HG02970 (cell line): ENCODE results near the gene HMGXB4.

Source experiments
- ATAC-seq: cut with Tn5 transposase; IDR thresholded peaks from one replicate; pipeline ENCODE4 v1.9.1; 2021; ENCODE audit warnings: mild to moderate bottlenecking, moderate library complexity, moderate number of reproducible peaks; ENCODE audit not compliant: unreplicated experiment, low FRiP score

HMGXB4 gene

DNA sequence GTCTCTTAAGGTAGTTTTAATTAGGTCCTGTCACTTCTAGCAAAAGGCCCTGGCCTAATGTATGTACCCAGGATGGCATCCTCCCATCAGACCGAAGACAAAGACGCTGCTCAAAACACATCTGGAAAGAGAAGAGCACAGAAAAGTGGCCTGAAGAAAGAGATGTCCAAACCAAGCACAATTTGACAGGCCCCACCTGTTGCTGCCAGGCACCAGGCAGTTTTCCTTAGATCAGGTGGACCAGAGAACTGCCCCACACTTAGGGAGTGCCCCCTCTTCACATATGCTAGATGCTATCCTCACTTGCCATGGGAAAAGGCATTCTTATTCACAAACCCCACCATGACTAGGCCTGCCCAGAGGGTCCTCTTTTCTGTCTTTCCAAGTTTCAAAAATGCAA, 3.3 kb upstream of the HMGXB4 start:
- no peak for ATAC-seq

DNA sequence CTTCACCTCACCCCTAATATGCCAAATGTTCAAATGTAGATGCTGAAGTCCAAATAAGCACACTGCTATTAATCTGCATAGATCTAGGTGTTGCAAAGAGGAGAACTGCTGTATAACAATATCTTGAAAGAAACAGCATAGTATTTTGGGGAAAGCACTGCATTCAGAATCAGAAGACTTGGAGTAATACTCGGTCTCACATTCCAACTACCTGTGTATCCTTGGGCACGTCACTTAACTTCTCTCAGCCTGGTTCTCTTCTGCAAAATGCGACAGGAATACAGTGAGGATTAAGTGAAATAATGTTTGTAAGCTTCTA, 332 bp upstream of the HMGXB4 start:
- no peak for ATAC-seq

DNA sequence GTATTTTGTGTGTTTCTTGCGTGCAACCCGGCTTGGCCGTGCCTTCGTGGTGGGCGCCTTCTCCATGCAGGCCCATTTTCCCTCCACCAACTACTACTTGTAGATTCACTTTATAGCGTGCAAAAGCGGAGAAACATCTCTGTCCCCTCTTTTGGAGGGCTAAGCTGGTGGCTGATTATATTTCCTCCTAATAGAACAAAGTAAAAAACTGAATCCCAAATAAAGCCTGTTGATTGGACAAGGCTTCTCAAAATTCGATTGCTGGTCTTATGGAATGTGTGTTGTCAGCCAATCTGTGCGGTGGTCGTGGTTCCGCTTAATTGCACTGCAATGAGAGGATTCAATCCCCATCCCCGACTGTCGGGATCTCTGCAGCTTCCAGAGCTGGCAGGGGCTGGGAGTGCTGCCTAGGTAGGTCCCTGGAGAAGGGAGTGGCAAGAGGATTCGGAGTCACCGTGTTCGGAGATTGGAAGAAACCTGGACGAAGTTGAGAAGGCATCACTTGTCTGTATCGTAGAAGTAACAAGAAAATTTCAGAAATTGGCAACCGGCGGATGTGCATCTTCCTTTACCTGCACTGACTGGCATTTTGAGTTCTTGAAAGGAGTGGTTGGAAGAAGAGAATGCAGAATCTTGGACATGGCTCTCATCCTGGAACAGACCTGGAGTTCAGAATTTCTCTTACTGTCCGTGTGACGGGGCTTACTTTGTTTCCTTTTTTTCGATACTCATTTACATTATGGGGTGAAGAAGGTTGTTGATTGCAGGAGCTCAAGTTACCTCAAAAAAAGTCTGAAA, 1.1 kb downstream of the HMGXB4 start:
- no peak for ATAC-seq

DNA sequence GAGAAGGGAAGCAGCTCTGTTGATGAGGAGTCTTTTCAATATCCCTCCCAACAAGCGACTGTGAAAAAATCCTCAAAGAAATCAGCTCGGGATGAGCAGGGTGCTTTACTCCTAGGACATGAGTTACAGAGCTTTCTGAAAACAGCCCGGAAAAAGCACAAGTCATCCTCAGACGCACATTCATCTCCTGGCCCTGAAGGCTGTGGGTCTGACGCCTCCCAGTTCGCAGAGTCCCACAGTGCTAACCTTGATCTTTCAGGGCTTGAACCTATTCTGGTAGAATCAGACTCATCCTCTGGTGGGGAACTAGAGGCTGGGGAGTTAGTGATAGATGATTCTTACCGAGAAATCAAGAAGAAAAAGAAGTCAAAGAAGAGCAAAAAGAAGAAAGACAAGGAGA, 7.7 kb downstream of the HMGXB4 start:
- no peak for ATAC-seq

DNA sequence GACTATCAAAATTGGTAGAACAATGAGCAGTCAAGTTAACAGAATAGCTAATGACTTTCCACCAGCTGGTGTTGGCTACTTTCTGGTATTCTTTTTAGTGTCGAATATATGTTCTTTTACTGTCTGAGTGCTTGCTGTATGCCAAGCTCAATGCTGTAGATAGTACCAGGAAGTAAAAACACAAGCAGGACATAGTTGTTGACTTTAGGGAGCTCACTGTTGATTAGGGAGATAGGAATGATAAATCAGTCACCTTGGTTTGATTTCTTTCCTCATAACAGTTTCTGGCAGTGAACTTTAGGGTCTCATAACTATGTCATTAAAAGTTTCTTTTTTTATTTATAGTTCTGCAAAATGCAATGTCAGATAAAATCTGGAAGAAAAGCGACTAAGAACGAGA, 9.0 kb downstream of the HMGXB4 start:
- no peak for ATAC-seq

DNA sequence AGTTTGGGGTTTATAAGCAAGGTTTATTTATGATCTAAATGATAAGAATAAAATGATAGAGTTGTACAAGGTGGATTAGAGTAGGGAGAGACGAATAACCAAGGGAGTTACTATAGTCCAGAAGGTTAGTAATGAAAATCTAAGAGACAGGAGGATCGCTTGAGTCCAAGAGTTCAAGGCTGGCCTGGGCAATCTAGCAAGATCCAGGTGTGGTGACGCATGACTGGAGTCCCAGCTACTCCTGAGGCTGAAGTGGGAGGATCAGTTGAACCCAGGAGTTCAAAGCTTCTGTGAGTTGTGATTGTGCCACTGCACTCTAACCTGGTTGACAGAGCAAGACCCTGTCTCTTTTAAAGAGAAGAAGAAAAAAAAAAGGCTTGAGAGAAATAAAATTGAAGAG, 12.3 kb downstream of the HMGXB4 start:
- no peak for ATAC-seq

DNA sequence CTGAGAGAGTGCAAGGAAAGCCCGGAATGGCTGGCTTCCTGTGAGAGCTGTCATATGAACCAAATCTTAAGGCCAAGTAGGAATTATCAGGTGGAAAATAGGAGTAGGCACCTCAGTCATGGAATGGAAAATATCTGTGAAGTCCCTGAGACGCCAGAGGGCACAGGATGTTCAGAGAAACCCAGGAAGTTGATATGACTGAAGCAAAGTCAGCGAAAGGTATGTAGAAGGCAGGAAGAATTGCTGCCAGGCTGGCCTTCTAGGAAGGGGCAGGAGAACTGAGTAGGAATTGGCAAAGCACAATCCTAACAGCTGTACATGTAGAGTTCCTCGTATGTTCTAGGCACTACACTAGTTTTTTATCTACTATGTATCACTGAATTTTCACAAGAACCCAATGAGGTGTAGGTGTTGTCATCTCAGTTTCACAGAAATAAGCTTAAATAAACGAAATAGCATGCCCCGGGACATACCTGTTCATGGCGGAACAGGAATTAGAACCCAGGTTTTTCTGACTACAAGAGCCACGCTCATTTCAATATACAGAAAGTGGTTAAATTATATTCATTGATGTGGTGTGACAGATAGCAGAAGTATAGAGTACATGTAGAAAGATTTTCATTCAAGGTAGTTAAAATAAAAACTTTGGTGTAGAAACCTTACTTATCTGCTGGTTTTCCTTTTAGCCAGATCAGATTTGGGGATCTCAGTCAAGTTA, 17.0 kb downstream of the HMGXB4 start:
- ATAC-seq: no peak

DNA sequence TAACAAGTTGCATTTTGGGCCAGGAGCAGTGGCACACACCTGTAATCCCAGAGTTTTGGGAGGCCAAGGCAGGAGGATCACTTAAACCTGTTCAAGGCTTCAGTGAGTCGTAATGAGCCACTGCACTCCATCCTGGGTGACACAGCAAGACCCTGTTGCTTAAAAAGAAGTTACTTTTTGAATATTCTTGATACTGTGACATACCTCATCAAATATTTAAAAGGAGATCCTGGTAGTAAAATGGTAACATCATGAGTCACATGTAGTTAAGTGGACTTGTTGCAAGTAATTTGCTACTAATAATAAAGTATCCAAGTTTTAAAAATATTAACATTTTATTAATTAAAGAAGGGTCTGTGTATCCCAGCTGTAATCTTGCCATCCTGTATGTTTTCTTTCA, 18.3 kb downstream of the HMGXB4 start:
- ATAC-seq: no peak

DNA sequence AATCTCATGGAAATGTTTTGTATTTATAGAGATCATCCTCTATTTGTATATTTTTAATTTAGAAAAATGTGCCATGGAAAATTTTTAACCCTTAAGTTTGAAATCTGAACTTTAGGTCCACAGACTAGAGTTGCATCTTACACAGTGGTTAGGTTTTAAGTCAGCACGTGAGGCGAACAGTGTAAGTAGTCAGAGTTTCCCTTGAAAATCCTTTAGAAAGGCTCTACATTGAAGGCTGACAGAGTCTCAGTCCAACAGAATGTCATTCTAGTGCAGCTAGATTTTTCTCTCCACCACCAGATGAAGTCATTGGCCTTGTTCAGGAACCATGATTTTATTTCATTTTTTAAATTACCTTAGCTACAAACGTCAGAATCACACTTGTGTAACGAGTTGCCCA, 18.7 kb downstream of the HMGXB4 start:
- no peak for ATAC-seq

DNA sequence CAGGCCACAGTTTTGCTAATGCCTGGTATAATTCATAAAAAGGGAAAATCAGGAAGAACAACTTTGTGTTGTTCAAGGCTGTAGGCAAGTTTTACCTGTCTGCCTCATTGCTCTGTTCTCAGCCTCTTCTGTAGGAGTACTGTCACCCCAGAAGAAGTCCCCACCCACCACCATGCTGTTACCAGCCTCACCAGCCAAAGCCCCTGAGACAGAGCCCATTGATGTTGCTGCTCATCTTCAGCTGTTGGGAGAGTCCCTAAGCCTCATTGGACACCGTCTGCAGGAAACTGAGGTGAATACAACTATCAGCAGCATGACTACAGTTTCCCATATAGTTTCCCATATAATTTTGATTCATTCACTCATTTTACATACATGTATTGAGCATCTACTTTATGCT, 30.8 kb downstream of the HMGXB4 start:
- ATAC-seq: no peak

DNA sequence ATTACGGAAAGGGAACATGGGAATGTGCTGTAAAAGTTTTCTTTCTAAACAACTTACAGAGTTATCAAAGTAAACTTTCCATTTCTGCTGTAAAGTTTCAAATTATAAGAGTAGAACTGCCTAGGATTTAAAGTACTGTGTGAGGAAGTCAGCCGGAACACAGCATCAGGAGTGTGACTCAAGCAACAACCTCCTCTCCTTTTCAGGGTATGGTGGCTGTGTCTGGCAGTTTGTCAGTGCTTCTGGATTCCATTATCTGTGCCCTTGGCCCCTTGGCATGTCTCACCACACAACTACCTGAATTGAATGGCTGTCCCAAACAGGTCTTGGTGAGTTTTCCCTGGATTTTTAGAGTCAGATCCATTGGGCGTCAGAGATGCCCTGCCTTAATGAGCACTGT, 35.5 kb downstream of the HMGXB4 start:
- ATAC-seq: no peak

DNA sequence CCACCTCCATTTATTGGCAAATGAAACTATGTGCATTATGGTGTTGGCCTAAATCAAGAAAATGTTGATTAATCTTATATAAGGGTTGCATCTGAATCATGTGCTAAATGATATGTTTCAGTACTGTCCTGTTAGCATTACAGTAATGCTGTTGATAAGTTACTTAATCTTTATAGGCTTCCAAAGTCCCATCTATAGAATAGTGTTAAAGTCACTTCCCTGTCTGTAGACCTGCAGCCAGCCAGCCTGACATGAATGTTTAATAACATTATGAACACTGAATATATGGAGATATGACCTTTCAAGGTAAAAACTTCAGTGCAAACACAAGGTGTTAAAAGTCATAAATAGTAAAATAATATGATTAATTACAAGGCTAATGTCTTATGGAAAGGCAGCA, 38.8 kb downstream of the HMGXB4 start:
- ATAC-seq: no peak

DNA sequence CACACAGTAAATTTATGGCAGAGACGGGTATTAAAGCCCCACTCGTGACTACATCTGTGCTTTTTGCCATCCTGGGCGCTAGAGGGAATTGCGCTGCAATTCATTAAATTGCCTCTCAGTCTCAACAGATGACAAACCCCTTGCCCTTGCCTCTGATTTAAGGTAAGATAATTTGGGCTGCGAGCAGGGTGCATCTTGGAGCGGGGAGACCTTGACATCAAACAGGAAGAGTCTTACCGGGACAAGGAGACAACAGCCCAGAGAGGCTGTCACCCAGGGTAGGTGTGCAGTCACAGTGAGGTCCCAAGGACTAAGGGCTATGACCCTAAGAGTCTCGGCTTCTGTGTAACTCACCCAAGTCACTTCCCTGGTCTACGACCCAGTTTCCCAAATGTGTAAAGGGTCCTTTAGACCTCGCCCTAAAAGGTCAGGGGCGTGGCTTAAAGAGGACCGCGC, 42.0 kb downstream of the HMGXB4 start:
- ATAC-seq: no peak

DNA sequence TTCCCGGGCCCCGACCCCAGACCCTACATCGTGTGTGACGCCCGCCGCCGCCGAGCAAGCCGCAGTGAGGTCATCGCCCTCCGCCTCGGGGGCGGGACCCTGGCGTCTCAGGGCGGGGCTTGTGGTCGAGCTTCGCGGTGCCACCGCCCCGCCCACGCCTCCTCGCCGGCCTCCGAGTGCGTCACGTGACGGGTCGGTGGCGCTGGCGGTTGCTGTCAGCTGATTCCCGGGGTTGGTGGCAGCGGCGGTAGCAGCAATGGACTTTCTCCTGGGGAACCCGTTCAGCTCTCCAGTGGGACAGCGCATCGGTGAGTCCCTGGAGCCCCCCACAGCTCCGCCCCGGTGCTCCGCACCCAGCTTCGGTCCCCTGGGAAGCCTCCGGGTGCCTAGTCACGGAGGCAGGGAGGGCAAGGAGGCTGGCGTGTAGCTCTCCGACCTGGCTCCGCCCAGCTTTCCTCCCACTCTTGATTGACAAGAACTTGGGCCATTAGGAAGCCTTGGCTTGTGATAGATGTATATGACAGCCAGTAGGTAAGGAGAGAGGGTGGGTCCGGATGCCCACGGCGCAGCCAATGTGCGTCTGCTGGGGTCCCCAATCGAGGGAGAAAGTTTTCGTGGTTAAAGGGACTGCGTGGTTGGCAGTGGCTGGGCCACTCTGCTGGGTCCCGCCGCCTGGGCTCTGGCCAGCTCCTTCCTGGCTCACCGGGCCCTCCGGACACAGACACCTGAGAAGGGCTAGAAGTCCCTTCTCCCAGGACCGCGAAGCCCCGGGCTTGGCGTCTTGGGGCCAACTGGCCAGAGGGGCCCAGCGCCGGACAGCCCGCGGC, 42.6 kb downstream of the HMGXB4 start, which contains the start of gene TOM1:
Gene TOM1, plus strand, starts transcription at position 222 of the 827 bp plus-strand sequence. Its CDS starts 35 bp downstream, at position 257.
- peak; percentile 96 for ATAC-seq

DNA sequence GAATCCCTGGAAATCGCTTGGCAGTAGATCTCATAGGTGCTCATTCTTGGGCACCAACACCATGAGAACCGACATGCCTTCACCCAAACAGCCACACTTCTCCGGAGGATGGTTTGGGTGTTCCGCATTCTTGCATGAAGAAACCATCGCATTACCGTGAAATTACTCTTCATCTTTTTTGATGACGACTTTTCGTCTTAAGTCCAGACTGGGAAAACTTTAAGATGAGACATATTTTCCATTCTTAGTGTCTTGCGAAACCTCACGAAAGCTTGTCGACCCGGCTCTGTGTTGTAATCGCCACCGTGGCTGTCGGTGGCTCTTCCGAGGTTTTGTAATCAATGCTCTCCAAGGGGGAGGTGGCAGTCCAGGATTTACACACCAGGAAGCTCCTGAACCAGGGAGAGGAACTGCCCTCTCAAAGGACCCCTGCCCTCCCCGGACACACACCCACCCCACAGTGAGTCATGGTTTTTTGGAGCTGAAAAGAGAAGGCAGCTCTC, 44.1 kb downstream of the HMGXB4 start:
- ATAC-seq: no peak

DNA sequence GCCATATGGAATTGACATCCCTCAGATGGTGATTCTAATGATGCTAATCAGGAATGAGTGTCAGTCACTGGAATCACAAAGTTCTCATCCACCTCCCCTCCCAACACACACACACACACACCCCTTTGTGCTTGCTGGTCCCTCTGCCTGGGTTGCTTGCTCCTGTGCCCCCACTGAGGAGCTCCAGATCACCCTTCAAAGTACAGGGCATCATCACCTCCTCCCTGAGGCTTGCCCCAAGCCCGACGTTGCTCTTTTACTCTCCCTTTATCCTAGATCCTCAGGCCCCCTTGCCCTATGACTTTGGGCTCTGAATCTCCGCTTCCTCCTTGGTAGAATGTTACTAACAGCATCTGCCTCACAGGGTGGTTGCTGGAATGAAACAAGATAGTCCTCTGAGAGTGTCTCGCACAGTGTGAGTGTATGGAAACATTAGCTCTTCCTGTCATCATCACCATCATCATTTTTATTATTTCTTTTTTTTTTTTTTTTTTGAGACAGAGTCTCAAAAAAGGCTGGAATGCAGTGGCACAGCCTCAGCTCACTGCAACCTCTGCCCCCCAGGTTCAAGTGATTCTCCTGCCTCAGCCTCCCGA, 45.8 kb downstream of the HMGXB4 start:
- ATAC-seq: no peak

DNA sequence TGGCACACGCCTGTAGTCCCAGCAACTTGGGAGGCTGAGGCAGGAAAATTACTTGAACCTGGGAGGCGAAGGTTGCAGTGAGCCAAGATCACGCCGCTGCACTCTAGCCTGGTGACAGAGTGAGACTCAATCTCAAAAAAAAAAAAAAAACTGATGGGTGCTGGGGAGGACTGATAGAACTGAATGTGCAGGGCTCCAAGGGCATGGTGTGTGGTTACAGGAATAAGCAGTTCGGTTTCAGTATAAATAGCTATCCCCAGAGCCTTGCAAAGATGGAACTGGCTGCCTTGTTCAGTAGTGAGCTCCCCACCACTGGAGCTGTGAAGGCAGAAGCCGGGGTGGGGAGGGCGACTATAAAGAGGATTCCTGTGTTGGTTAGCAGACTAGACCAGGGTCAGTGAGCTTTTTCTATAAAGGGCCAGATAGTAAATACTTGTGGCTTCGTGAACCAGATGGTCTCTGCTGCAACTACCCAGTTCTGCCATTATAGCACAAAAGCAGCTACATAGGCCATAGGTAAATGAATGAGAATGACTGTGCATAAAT, 48.3 kb downstream of the HMGXB4 start:
- ATAC-seq: no peak

DNA sequence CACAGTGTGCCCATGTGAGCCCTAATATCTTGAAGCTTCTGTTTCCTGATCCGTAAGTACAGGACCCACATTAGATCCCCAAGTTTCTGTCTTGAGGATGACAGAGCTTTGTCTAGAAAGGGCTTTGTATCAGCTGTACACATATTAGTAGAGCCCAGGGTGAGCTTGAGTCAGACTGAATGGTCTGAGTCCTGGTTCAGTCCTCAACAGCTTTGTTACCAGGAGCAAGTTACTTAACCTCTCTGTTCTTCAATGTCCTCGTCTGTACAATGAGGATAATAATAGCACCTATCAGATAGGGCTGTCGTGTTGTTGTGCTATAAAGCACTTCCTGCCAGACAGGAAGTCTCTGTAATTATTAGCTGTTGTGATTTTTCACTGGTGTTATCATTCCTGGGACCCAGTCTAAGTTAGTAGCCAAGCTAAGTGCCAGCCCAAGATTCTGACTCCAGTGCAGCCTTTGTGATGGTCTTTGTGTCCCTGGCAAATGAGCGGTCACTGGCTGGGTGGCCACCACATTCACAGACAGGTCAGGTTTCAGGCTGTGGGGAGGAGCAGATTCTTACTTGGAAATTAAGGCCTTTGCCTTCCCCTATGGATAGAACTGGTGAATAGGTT, 49.2 kb downstream of the HMGXB4 start:
- ATAC-seq: no peak

DNA sequence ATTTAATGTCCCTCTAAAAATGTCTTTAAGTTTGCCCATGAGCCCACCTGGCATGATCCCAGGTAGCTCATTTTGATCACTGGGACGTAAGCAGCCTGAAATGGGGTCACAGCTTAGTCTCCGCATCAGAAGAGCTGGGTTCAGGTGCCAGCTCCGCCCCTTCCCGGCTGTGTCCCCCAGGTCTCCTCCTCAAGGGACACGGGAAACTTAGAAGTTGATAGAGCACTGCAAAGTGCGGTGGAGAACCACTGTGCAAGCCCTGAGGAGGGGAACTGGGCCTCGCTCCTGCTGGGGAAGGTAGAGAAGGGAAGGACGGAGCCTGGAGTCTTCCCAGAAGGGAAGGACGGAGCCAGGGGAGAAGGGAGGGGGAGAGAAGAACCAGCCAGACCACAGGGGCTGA, 50.1 kb downstream of the HMGXB4 start:
- ATAC-seq: no peak

DNA sequence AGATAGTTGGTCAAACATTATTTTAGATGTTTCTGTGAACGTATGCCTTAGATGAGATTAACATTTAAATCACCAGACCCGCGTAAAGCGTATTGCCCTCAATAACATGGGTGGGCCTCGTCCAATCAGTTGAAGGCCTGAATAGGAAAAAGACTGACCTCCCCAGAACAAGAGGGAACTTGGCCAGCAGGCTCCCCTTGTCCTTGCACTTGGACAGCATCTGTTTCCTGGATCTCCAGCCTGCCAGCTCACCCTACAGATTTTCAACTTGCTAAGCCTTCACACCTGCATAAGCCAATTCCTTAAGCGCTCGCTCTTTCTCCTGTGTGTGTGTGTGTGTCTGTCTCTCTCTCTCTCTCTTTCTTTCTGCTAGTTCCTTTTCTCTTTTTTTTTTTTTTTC, 50.6 kb downstream of the HMGXB4 start:
- no peak for ATAC-seq
